ENCODE results near the gene SLC7A1.

Gene SLC7A1

GRCh38 chr13:29503041-29503837, 92.2 kb downstream of the SLC7A1 start:
- no peak overlapping the region for H3K4me3 Mint-ChIP-seq
- ATAC-seq (replicated peaks) = no peak
- H3K27ac Mint-ChIP-seq = no peak overlapping the region
- no peaks in the 10 kb centered on the region for H3K4me1 Mint-ChIP-seq (ENCODE audit: low read depth in 2 of 2)
- no peaks in the 10 kb centered on the region for H3K36me3 Mint-ChIP-seq (ENCODE audit: insufficient read depth)
- DNase-seq = no peak
- H3K27me3 Mint-ChIP-seq = peaks cover 28 to 34% of the 10 kb centered on the region in 2 donors
- H3K9me3 Mint-ChIP-seq = no peaks in the 10 kb centered on the region

- no peaks in the 10 kb centered on the region for H3K36me3 Mint-ChIP-seq (ENCODE audit: insufficient read depth)
- ATAC-seq (replicated peaks) (no peak), DNase-seq (no peak)
- H3K4me3 Mint-ChIP-seq = no peak overlapping the region
- H3K9me3 Mint-ChIP-seq = no peaks in the 10 kb centered on the region
- no peaks in the 10 kb centered on the region for H3K4me1 Mint-ChIP-seq (ENCODE audit: low read depth in 2 of 2)
- peaks cover 32 to 37% of the 10 kb centered on the region in 2 donors for H3K27me3 Mint-ChIP-seq
- no peak overlapping the region for H3K27ac Mint-ChIP-seq
These were observed 93.0 kb downstream of the SLC7A1 start for GRCh38 chr13:29502391-29503008.

- H3K27ac Mint-ChIP-seq = no peak overlapping the region
- H3K4me3 Mint-ChIP-seq = no peak overlapping the region
- no peaks in the 10 kb centered on the region for H3K9me3 Mint-ChIP-seq
- no peak for DNase-seq
- ATAC-seq (replicated peaks) = no peak
- no peaks in the 10 kb centered on the region for H3K36me3 Mint-ChIP-seq (ENCODE audit: insufficient read depth)
- H3K4me1 Mint-ChIP-seq (ENCODE audit: low read depth in 2 of 2) = no peaks in the 10 kb centered on the region
- peaks cover 41 to 46% of the 10 kb centered on the region in 2 donors for H3K27me3 Mint-ChIP-seq
These were observed 93.8 kb downstream of the SLC7A1 start for GRCh38 chr13:29501674-29502073.

GRCh38 chr13:29500386-29500785, 95.1 kb downstream of the SLC7A1 start:
- H3K4me3 Mint-ChIP-seq = no peak overlapping the region

GRCh38 chr13:29499506-29500165, 95.9 kb downstream of the SLC7A1 start:
- no peaks in the 10 kb centered on the region for H3K9me3 Mint-ChIP-seq
- no peak for DNase-seq
- H3K4me1 Mint-ChIP-seq (ENCODE audit: low read depth in 2 of 2) = peaks cover 0 to 7% of the 10 kb centered on the region in 2 donors
- no peak for ATAC-seq (replicated peaks)
- no peaks in the 10 kb centered on the region for H3K36me3 Mint-ChIP-seq (ENCODE audit: insufficient read depth)
- H3K27me3 Mint-ChIP-seq = peaks cover 48 to 54% of the 10 kb centered on the region in 2 donors
- no peak overlapping the region for H3K27ac Mint-ChIP-seq
- H3K4me3 Mint-ChIP-seq = no peak overlapping the region

More at GRCh38 chr13:29500386-29500785, 95.1 kb downstream of the SLC7A1 start:
- ATAC-seq (replicated peaks) (no peak), DNase-seq (no peak)
- H3K9me3 Mint-ChIP-seq = no peaks in the 10 kb centered on the region
- H3K27me3 Mint-ChIP-seq = peaks cover 52 to 54% of the 10 kb centered on the region in 2 donors
- H3K36me3 Mint-ChIP-seq (ENCODE audit: insufficient read depth) = no peaks in the 10 kb centered on the region
- H3K27ac Mint-ChIP-seq = no peak overlapping the region
- H3K4me1 Mint-ChIP-seq (ENCODE audit: low read depth in 2 of 2) = peaks cover 0 to 7% of the 10 kb centered on the region in 2 donors

GRCh38 chr13:29498426-29499040, 97.0 kb downstream of the SLC7A1 start:
- H3K4me1 Mint-ChIP-seq (ENCODE audit: low read depth in 2 of 2) = peaks cover 0 to 7% of the 10 kb centered on the region in 2 donors
- no peak overlapping the region for H3K27ac Mint-ChIP-seq
- H3K9me3 Mint-ChIP-seq = no peaks in the 10 kb centered on the region
- H3K4me3 Mint-ChIP-seq = no peak overlapping the region
- ATAC-seq (replicated peaks) (no peak), DNase-seq (no peak)
- H3K27me3 Mint-ChIP-seq = peaks cover 37 to 56% of the 10 kb centered on the region in 2 donors
- H3K36me3 Mint-ChIP-seq (ENCODE audit: insufficient read depth) = no peaks in the 10 kb centered on the region

GRCh38 chr13:29497137-29497654, 98.3 kb downstream of the SLC7A1 start:
- DNase-seq = no peak
- no peak for ATAC-seq (replicated peaks)
- H3K27me3 Mint-ChIP-seq = peaks cover 25 to 46% of the 10 kb centered on the region in 2 donors
- no peaks in the 10 kb centered on the region for H3K36me3 Mint-ChIP-seq (ENCODE audit: insufficient read depth)
- no peaks in the 10 kb centered on the region for H3K9me3 Mint-ChIP-seq
- no peak overlapping the region for H3K4me3 Mint-ChIP-seq
- peaks cover 0 to 7% of the 10 kb centered on the region in 2 donors for H3K4me1 Mint-ChIP-seq (ENCODE audit: low read depth in 2 of 2)
- H3K27ac Mint-ChIP-seq = no peak overlapping the region

GRCh38 chr13:29496241-29496712, 99.2 kb downstream of the SLC7A1 start:
- no peaks in the 10 kb centered on the region for H3K36me3 Mint-ChIP-seq (ENCODE audit: insufficient read depth)
- H3K9me3 Mint-ChIP-seq = no peaks in the 10 kb centered on the region
- peaks cover 25 to 39% of the 10 kb centered on the region in 2 donors for H3K27me3 Mint-ChIP-seq
- ATAC-seq (replicated peaks) (peak; percentile 43), DNase-seq (no peak)
- H3K4me1 Mint-ChIP-seq (ENCODE audit: low read depth in 2 of 2) = peaks cover 0 to 7% of the 10 kb centered on the region in 2 donors
- H3K27ac Mint-ChIP-seq = no peak overlapping the region
- peak overlapping the region in 1 of 2 donors; percentile 13 for H3K4me3 Mint-ChIP-seq

GRCh38 chr13:29494520-29494919, 101.0 kb downstream of the SLC7A1 start:
- ATAC-seq (replicated peaks) (no peak), DNase-seq (no peak)
- Mint-ChIP-seq H3K4me3 (no peak overlapping the region), H3K4me1 (ENCODE audit: low read depth in 2 of 2) (peaks cover 0 to 7% of the 10 kb centered on the region in 2 donors), H3K36me3 (ENCODE audit: insufficient read depth) (no peaks in the 10 kb centered on the region), H3K27me3 (peaks cover 25 to 39% of the 10 kb centered on the region in 2 donors), H3K27ac (no peak overlapping the region), H3K9me3 (no peaks in the 10 kb centered on the region)

- DNase-seq (no peak), ATAC-seq (replicated peaks) (no peak)
- H3K27me3 Mint-ChIP-seq = peaks cover 26 to 39% of the 10 kb centered on the region in 2 donors
- peaks cover 0 to 7% of the 10 kb centered on the region in 2 donors for H3K4me1 Mint-ChIP-seq (ENCODE audit: low read depth in 2 of 2)
- no peaks in the 10 kb centered on the region for H3K36me3 Mint-ChIP-seq (ENCODE audit: insufficient read depth)
- H3K4me3 Mint-ChIP-seq = no peak overlapping the region
- no peaks in the 10 kb centered on the region for H3K9me3 Mint-ChIP-seq
- H3K27ac Mint-ChIP-seq = no peak overlapping the region
These were observed 101.7 kb downstream of the SLC7A1 start for GRCh38 chr13:29493796-29494195.

GRCh38 chr13:29491248-29491647, 104.2 kb downstream of the SLC7A1 start:
- DNase-seq = no peak
- no peak overlapping the region for H3K27ac Mint-ChIP-seq
- peaks cover 0 to 4% of the 10 kb centered on the region in 2 donors for H3K4me1 Mint-ChIP-seq (ENCODE audit: low read depth in 2 of 2)
- no peaks in the 10 kb centered on the region for H3K9me3 Mint-ChIP-seq
- H3K4me3 Mint-ChIP-seq = no peak overlapping the region
- no peaks in the 10 kb centered on the region for H3K36me3 Mint-ChIP-seq (ENCODE audit: insufficient read depth)
- H3K27me3 Mint-ChIP-seq = peaks cover 21 to 25% of the 10 kb centered on the region in 2 donors
- no peak for ATAC-seq (replicated peaks)

GRCh38 chr13:29490561-29490885, 105.0 kb downstream of the SLC7A1 start:
- H3K9me3 Mint-ChIP-seq = no peaks in the 10 kb centered on the region
- no peak for DNase-seq
- no peak for ATAC-seq (replicated peaks)
- H3K27me3 Mint-ChIP-seq = peaks cover 14 to 17% of the 10 kb centered on the region in 2 donors
- no peaks in the 10 kb centered on the region for H3K36me3 Mint-ChIP-seq (ENCODE audit: insufficient read depth)
- no peaks in the 10 kb centered on the region for H3K4me1 Mint-ChIP-seq (ENCODE audit: low read depth in 2 of 2)
- H3K27ac Mint-ChIP-seq = no peak overlapping the region
- H3K4me3 Mint-ChIP-seq = no peak overlapping the region
